Brain microvascular endothelial cell (primary cell): ENCODE data around the gene AGO3.

Experiments
- DNase-seq: peaks from one replicate; pipeline ENCODE4 v3.0.0-alpha.2; 2020
- H3K27ac ChIP-seq: fragments of 250-450 bp; sonication (Bioruptor Pico); 2 replicates; pipeline ENCODE4 v1.5.1; 2020; ENCODE audit warnings: mild to moderate bottlenecking, moderate library complexity
- H3K27me3 ChIP-seq: fragments of 250-450 bp; sonication (Bioruptor Pico); replicated peaks from 2 replicates; pipeline ENCODE4 v1.5.1; 2020; ENCODE audit warnings: mild to moderate bottlenecking
- H3K36me3 ChIP-seq: fragments of 250-450 bp; sonication (Bioruptor Pico); replicated peaks from 2 replicates; pipeline ENCODE4 v1.5.1; 2020; ENCODE audit warnings: mild to moderate bottlenecking
- H3K4me3 ChIP-seq: 2 replicates; pipeline ENCODE4 v1.5.1; 2011; ENCODE audit warnings: low read depth, mild to moderate bottlenecking, control low read depth, low read length, moderate library complexity
- in situ Hi-C: cut with HindIII; loops from 2 replicates; pipeline ENCODE4 v1.10.0; 2017; ENCODE audit warnings: low sequenced_read_pairs, low pct_ligation_motif_present
- TF ChIP-seq, protein P1 (sequence below): IDR thresholded peaks from 2 replicates; pipeline ENCODE4 v1.5.1; 2011; ENCODE audit warnings: low read depth, mild to moderate bottlenecking, moderate library complexity, low read length, control low read depth, inconsistent platforms; ENCODE audit errors: missing control alignments

The AGO3 gene

DNA sequence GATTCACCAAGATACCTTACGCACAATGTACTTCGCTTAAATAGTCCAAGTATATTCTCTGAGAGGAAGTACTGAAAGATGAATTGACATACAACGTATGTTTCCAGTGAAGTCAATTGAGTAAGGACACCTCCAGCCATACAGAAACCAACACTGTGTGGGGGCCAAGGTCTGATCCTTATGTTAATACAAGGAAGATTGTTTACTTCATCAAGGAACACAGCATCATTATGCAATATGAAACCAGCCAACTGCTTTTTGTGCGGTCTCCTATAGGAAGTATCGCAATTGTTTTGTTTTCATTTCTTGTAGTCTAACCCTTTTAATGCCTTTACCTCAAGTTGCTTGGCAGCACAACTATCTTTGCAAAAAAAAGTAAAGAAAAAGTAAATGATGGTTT, 124.8 kb downstream of the AGO3 start:
- Histone ChIP-seq H3K36me3 (peaks cover 4% of the 10 kb centered on the region), H3K27me3 (no peaks in the 10 kb centered on the region), H3K4me3 (no peak overlapping the region), H3K27ac (no peak overlapping the region)
- in situ Hi-C loops: no loop called here
- TF ChIP-seq, protein P1, sequence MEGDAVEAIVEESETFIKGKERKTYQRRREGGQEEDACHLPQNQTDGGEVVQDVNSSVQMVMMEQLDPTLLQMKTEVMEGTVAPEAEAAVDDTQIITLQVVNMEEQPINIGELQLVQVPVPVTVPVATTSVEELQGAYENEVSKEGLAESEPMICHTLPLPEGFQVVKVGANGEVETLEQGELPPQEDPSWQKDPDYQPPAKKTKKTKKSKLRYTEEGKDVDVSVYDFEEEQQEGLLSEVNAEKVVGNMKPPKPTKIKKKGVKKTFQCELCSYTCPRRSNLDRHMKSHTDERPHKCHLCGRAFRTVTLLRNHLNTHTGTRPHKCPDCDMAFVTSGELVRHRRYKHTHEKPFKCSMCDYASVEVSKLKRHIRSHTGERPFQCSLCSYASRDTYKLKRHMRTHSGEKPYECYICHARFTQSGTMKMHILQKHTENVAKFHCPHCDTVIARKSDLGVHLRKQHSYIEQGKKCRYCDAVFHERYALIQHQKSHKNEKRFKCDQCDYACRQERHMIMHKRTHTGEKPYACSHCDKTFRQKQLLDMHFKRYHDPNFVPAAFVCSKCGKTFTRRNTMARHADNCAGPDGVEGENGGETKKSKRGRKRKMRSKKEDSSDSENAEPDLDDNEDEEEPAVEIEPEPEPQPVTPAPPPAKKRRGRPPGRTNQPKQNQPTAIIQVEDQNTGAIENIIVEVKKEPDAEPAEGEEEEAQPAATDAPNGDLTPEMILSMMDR: no peak
- DNase-seq: no peak

DNA sequence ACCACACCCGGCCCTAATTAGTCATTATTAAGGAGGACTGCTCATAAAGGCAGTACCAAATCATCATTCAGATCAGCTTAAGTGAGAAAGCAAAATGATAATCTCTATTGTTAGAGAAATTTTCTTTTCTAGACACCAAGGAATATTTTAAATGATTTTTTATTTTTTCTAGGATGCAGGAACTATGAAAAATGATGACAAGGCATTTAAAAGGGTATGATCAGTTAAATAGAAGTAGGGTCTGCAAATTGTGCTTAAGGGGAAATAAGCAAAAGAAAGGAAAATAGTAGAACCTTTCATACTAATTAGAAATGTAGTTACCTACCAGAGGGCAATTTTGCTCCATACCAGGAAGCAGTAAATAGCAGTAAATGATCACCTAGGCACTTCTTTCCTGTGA, 131.4 kb downstream of the AGO3 start:
- TF ChIP-seq, protein P1: no peak
- Histone ChIP-seq H3K4me3 (no peak overlapping the region), H3K27ac (no peak overlapping the region), H3K27me3 (no peaks in the 10 kb centered on the region), H3K36me3 (no peaks in the 10 kb centered on the region)
- no peak for DNase-seq
- in situ Hi-C loops: no loop called here

DNA sequence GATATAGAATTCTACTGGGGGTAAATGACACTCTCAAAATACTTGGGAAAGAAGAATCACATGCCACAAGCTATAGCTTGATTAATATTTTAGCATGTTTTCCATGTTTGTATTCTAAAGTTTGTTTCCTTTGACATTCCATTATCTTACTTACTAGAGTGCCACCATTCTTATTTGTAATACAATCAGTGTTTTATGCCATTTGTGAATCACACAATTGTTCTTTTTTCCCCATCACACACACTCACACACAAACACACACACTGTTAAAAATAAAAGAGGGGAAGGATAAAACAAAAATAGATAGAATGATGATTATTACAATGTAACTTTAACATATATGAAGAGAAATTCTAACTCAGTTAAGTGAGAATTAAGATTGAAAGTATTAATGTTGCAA, 137.0 kb downstream of the AGO3 start:
- in situ Hi-C loops: no loop called here
- TF ChIP-seq, protein P1: no peak
- H3K27me3 ChIP-seq: no peaks in the 10 kb centered on the region
- no peaks in the 10 kb centered on the region for H3K36me3 ChIP-seq
- no peak overlapping the region for H3K4me3 ChIP-seq
- H3K27ac ChIP-seq: no peak overlapping the region
- DNase-seq: no peak

DNA sequence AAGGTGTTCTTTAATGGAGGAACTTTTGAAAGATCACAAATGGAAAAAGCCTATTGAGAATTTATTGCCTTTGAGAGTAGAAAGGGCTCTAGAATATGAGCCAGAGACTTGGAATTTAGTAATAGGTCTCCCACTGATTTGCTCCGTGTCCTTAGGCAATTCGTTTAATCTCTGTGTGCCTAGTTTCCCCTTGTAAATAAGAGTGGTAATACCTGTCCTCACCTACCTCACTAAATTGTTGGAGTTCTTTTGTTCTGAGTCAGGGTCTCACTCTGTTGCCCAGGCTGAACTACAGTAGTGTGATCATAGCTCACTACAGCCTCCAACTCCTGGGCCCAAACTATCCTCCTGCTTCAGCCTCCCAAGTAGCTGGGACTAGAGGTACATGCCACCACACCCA, 138.0 kb downstream of the AGO3 start:
- TF ChIP-seq, protein P1: no peak
- DNase-seq: no peak
- no peaks in the 10 kb centered on the region for H3K36me3 ChIP-seq
- H3K27me3 ChIP-seq: no peaks in the 10 kb centered on the region
- H3K27ac ChIP-seq: no peak overlapping the region
- no peak overlapping the region for H3K4me3 ChIP-seq
- in situ Hi-C loops: no loop called here

DNA sequence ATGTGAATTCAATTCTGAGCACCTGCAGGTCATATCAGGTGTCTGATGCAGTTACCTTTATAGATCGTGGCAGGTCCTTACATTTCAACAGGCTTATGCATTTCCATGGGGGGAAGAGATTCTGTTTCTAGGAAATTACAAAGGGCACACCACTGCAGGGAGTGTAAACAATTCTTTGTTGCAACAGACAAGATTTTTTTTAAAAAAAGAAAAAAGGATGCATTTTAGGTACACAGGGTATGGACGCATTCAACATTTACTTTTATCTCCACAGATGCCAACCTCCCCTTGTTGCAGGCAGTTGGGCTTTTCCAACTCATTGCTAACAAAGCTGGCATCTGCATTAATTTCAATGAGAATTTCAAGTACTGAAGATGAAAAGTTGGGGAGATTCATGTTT, 139.4 kb downstream of the AGO3 start:
- H3K4me3 ChIP-seq: no peak overlapping the region
- H3K27me3 ChIP-seq: no peaks in the 10 kb centered on the region
- H3K36me3 ChIP-seq: no peaks in the 10 kb centered on the region
- no peak for DNase-seq
- in situ Hi-C loops: no loop called here
- no peak overlapping the region for H3K27ac ChIP-seq
- TF ChIP-seq, protein P1: no peak

DNA sequence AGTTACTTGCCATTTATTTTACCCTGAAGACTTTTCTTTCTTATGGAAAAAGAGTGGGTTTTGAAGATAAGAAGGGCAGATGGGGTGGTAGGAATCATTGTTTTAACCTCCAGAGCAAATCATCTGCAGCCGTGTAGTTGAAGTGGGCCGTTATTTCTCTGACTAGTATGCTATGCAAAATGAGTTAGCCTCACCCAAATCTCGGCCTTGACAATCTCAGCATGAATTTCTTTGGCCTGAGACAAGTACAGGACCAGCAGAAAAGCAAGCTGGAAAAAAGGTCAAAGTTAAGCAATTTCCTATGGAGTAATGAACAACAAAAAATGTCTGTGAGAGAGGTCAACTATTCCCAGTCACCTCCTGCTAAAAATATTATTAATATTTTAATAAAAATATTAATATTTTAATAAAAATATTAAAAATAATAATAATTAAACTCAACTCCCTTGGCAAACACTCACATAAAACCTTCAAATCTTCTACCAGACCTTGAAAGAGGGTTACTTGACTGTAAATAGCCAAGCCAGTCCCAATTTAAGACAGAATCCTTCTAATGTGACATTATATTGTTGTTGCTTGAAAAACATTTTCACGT, 146.2 kb downstream of the AGO3 start:
- TF ChIP-seq, protein P1: no peak
- in situ Hi-C loops: no loop called here
- no peaks in the 10 kb centered on the region for H3K27me3 ChIP-seq
- no peak overlapping the region for H3K27ac ChIP-seq
- no peak for DNase-seq
- no peak overlapping the region for H3K4me3 ChIP-seq
- no peaks in the 10 kb centered on the region for H3K36me3 ChIP-seq
